Endothelial cell of umbilical vein (primary cell): Measurements from ENCODE around the gene ARHGEF35. TPM values are rescaled to one million over a fixed set of nuclear protein-coding genes. Genes with fewer than 3 reads are reported as not detected.
"Not testable (repeated sequence)": the region's sequence is repeated elsewhere in the genome, so short reads cannot be mapped to it uniquely, and the experiment has no call there.

Experiments used
- BruUV-seq: library from RNA; stranded (reverse); fragments of 400-500 nt; replicated peaks from 2 replicates; lab custom pipeline; 2021; lab: Mats Ljungman, UMichigan
- CTCF ChIA-PET: fragments of 300-600, 350-600 bp; sonication (Branson Sonifier 250); formaldehyde crosslinking; loops from one replicate; lab custom pipeline; 2021; ENCODE audit warnings: antibody characterized with exemption, inconsistent platforms; lab: Charles Lee
- POLR2A ChIA-PET: fragments of 300-600, 350-600 bp; sonication (Branson Sonifier 250); formaldehyde crosslinking; loops from one replicate; lab custom pipeline; 2021; ENCODE audit warnings: antibody characterized with exemption, inconsistent platforms; lab: Charles Lee
- DNase-seq: peaks from one replicate; pipeline ENCODE4 v3.0.0-alpha.2; 2011; ENCODE audit warnings: low read depth, low spot score
- FAIRE-seq: peaks from 2 replicates; lab custom pipeline; 2011; peaks lifted over from hg19 to GRCh38; lab: Jason Lieb, UNC
- H2AFZ ChIP-seq: 2 replicates; pipeline ENCODE4 v1.6.0; 2012; ENCODE audit warnings: low read depth, low read length, control low read depth, inconsistent platforms
- H3K27ac ChIP-seq: 2 replicates; pipeline ENCODE4 v1.5.1; 2011; ENCODE audit warnings: low read depth, mild to moderate bottlenecking, control low read depth, low read length, moderate library complexity; ENCODE audit not compliant: insufficient read depth
- H3K27me3 ChIP-seq, 2 experiments: 2 replicates each; pipeline versions ENCODE4 v1.6.0 to v1.6.1; 2011; ENCODE audit warnings: low read length in 2 of 2, mixed read lengths in 1 of 2; ENCODE audit not compliant: control insufficient read depth in 2 of 2, insufficient read depth in 2 of 2
- H3K36me3 ChIP-seq, 2 experiments: 2 replicates in 1 of 2; 3 replicates in 1 of 2; pipeline ENCODE4 v1.5.1; 2011; ENCODE audit warnings: low read length in 2 of 2, mild to moderate bottlenecking in 1 of 2, moderate library complexity in 1 of 2; ENCODE audit not compliant: control insufficient read depth in 2 of 2, insufficient read depth in 2 of 2; ENCODE audit errors: extremely low read depth in 1 of 2
- H3K4me1 ChIP-seq: 3 replicates; pipeline ENCODE4 v1.5.1; 2011; ENCODE audit warnings: mild to moderate bottlenecking, low read length; ENCODE audit not compliant: control insufficient read depth, insufficient read depth; ENCODE audit errors: extremely low read depth
- H3K4me2 ChIP-seq: 2 replicates; pipeline ENCODE4 v1.6.1; 2011; ENCODE audit warnings: low read length, control low read depth, mixed read lengths; ENCODE audit not compliant: insufficient read depth
- H3K4me3 ChIP-seq, 3 experiments: fragments of 200-600 bp in 1 of 3; sonication (generic), shearing (Covaris generic) in 1 of 3; replicated peaks in 1 of 3; 2 replicates each; pipeline ENCODE4 v1.5.1; 2011 to 2016; ENCODE audit warnings: control low read depth in 3 of 3, low read length in 3 of 3, mild to moderate bottlenecking in 2 of 3, inconsistent platforms in 1 of 3, low read depth in 1 of 3, moderate library complexity in 1 of 3; ENCODE audit not compliant: insufficient read depth in 1 of 3
- H3K79me2 ChIP-seq: 2 replicates; pipeline ENCODE4 v1.6.0; 2012; ENCODE audit warnings: low read length, inconsistent platforms; ENCODE audit not compliant: control insufficient read depth, insufficient read depth
- H3K9ac ChIP-seq: replicated peaks from 2 replicates; pipeline ENCODE3; 2011; ENCODE audit warnings: low read length, control low read depth; ENCODE audit not compliant: insufficient read depth; ENCODE audit errors: extremely low read depth
- H3K9me1 ChIP-seq: replicated peaks from 3 replicates; pipeline ENCODE4 v1.6.0; 2011; ENCODE audit warnings: mild to moderate bottlenecking, low read length; ENCODE audit not compliant: control insufficient read depth, insufficient read depth; ENCODE audit errors: extremely low read depth
- H3K9me3 ChIP-seq: replicated peaks from 2 replicates; pipeline ENCODE4 v1.5.1; 2012; ENCODE audit warnings: low read length, inconsistent platforms; ENCODE audit not compliant: control insufficient read depth, insufficient read depth
- H4K20me1 ChIP-seq: replicated peaks from 2 replicates; pipeline ENCODE3; 2011; ENCODE audit warnings: mild to moderate bottlenecking, low read length; ENCODE audit not compliant: control insufficient read depth, insufficient read depth; ENCODE audit errors: extremely low read depth
- dilution Hi-C: fragments of 300-500 bp; cut with MboI; formaldehyde crosslinking; loops from one replicate; pipeline ENCODE4 v1.15.0; 2019; ENCODE audit warnings: low sequenced_read_pairs; ENCODE audit not compliant: extremely low pct_ligation_motif_present
- intact Hi-C: fragments of 100-400 bp; cut with micrococcal nuclease; formaldehyde crosslinking; loops from one replicate; pipeline ENCODE4 v1.10.0; 2022
- polyA plus RNA-seq, 4 experiments: library from polyadenylated mRNA; depleted of rRNA in 3 of 4; stranded (reverse) in 3 of 4; unstranded in 1 of 4; fragments of >200 nt; gene quantifications; 2 replicates each; pipeline versions ENCODE4 v1.2.1 to v1.2.3, GENCODE V29; 2011 to 2012; ENCODE audit warnings: missing spikeins in 1 of 4
- total RNA-seq: library from RNA; stranded (reverse); gene quantifications from 2 replicates; pipeline ENCODE4 v1.2.3, GENCODE V29; 2021

The ARHGEF35 gene
- total and polyA plus RNA-seq, 2 donors (not counting 3 experiments of a cell fraction or from before 2014, with no cell fraction given), result 0.82 TPM; not detected in 1

GRCh38 chr7:144218581-144218980, 22.9 kb upstream of the ARHGEF35 start:
- H3K4me2 ChIP-seq, FAIRE-seq, dilution Hi-C loops, H2AFZ ChIP-seq, H3K4me3 ChIP-seq, H4K20me1 ChIP-seq, POLR2A ChIA-PET, H3K79me2 ChIP-seq, BruUV-seq, CTCF ChIA-PET, H3K27ac ChIP-seq, H3K9me1 ChIP-seq, H3K36me3 ChIP-seq, intact Hi-C loops, H3K4me1 ChIP-seq, H3K9me3 ChIP-seq, H3K9ac ChIP-seq, H3K27me3 ChIP-seq: not testable (repeated sequence)
- peak; percentile 0 for DNase-seq

DNA sequence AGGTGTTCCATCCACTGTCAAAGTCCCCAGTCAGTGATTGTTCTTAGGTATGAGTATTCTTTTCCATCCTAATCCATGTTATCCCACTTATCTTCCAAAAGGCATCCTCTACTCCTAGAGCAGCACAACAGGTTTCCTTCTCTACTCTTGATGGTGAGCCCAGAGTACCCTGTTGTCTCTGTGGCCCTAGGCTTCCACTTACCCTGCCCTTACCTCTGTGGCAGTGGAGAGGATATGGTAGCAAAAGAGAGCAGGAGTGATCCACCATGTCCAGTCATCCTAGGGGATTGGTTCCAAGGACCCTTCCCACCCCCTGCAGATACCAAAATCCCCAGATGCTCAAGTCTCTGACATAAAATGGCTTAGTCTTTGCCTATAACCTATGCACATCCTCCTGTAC, 21.6 kb upstream of the ARHGEF35 start:
- H3K27me3 ChIP-seq, H3K4me1 ChIP-seq, H3K9me1 ChIP-seq, H3K27ac ChIP-seq, H3K79me2 ChIP-seq, DNase-seq, CTCF ChIA-PET, intact Hi-C loops, H3K9me3 ChIP-seq, POLR2A ChIA-PET, BruUV-seq, FAIRE-seq, H3K4me2 ChIP-seq, dilution Hi-C loops, H3K9ac ChIP-seq, H4K20me1 ChIP-seq, H3K36me3 ChIP-seq, H3K4me3 ChIP-seq, H2AFZ ChIP-seq: not testable (repeated sequence)

- H3K9ac ChIP-seq, POLR2A ChIA-PET, DNase-seq, H3K4me3 ChIP-seq, intact Hi-C loops, FAIRE-seq, H3K79me2 ChIP-seq, H3K9me1 ChIP-seq, H2AFZ ChIP-seq, dilution Hi-C loops, H3K36me3 ChIP-seq, H3K9me3 ChIP-seq, H3K27me3 ChIP-seq, BruUV-seq, H4K20me1 ChIP-seq, CTCF ChIA-PET, H3K4me1 ChIP-seq, H3K4me2 ChIP-seq, H3K27ac ChIP-seq: not testable (repeated sequence)
These were observed 9.7 kb upstream of the ARHGEF35 start for GRCh38 chr7:144205306-144205705.

DNA sequence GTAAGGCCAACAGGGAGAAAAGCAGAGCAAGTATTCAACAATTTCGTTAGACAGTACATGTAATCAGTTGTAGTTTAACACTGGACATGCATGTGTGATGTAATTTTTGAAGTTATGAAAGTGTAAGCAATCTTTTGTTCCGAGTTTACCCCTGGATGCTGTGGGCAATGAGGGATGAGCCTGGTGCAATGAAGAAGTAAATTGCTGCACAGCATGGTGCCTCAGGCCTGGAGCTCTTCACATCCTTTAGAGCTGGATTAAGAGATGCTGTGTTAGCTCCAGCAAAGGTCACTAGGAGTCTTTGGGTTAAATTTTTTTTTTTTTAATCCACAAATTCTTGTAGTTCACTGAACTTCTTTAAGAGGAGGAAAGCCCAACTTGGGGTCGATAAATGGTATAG, 7.5 kb upstream of the ARHGEF35 start:
- H3K9ac ChIP-seq, BruUV-seq, CTCF ChIA-PET, H3K4me2 ChIP-seq, FAIRE-seq, H3K79me2 ChIP-seq, H2AFZ ChIP-seq, dilution Hi-C loops, H3K27me3 ChIP-seq, H3K4me1 ChIP-seq, H3K27ac ChIP-seq, H3K9me1 ChIP-seq, H3K9me3 ChIP-seq, intact Hi-C loops, POLR2A ChIA-PET, H3K36me3 ChIP-seq, H3K4me3 ChIP-seq, H4K20me1 ChIP-seq, DNase-seq: not testable (repeated sequence)
